Keratinocyte (primary cell): ENCODE results near the gene FNBP1. TPM values are rescaled to one million over a fixed set of nuclear protein-coding genes. Genes with fewer than 3 reads are reported as not detected.

ENCODE experiments used
- DNase-seq: peaks from one replicate; pipeline ENCODE4 v3.0.0-alpha.2; 2011; ENCODE audit warnings: low read depth, missing footprints, low spot score
- FAIRE-seq: peaks from 2 replicates; lab custom pipeline; 2011; peaks lifted over from hg19 to GRCh38; lab: Jason Lieb, UNC
- H2AFZ ChIP-seq: 2 replicates; pipeline ENCODE4 v1.6.0; 2012; ENCODE audit warnings: low read length, control low read depth, inconsistent platforms; ENCODE audit not compliant: control insufficient read depth
- H3K27ac ChIP-seq: 2 replicates; pipeline ENCODE4 v1.5.1; 2011; ENCODE audit warnings: low read length; ENCODE audit not compliant: control insufficient read depth, insufficient read depth
- H3K27me3 ChIP-seq: 3 replicates; pipeline ENCODE4 v1.6.0; 2011; ENCODE audit warnings: low read length; ENCODE audit not compliant: control insufficient read depth, insufficient read depth; ENCODE audit errors: extremely low read depth
- H3K36me3 ChIP-seq, 2 experiments: 2 replicates in 1 of 2; 3 replicates in 1 of 2; pipeline ENCODE4 v1.5.1; 2011; ENCODE audit warnings: low read length in 2 of 2, mild to moderate bottlenecking in 1 of 2; ENCODE audit not compliant: control insufficient read depth in 2 of 2, insufficient read depth in 2 of 2; ENCODE audit errors: extremely low read depth in 1 of 2
- H3K4me1 ChIP-seq: 3 replicates; pipeline ENCODE4 v1.5.1; 2011; ENCODE audit warnings: low read length; ENCODE audit not compliant: control insufficient read depth, insufficient read depth; ENCODE audit errors: extremely low read depth
- H3K4me2 ChIP-seq: 3 replicates; pipeline ENCODE4 v1.6.0; 2011; ENCODE audit warnings: low read depth, low read length; ENCODE audit not compliant: control insufficient read depth, insufficient read depth; ENCODE audit errors: extremely low read depth
- H3K4me3 ChIP-seq, 3 experiments: fragments of 200-600 bp in 1 of 3; sonication (generic) in 1 of 3; 2 replicates in 2 of 3; 3 replicates in 1 of 3; pipeline ENCODE4 v1.5.1; 2011 to 2016; ENCODE audit warnings: low read length in 3 of 3, mild to moderate bottlenecking in 3 of 3, control low read depth in 2 of 3, inconsistent platforms in 1 of 3, low read depth in 1 of 3, mixed read lengths in 1 of 3, mixed run types in 1 of 3, moderate library complexity in 1 of 3; ENCODE audit not compliant: control insufficient read depth in 2 of 3, insufficient read depth in 2 of 3; ENCODE audit errors: extremely low read depth in 1 of 3
- H3K79me2 ChIP-seq: 2 replicates; pipeline ENCODE4 v1.6.0; 2012; ENCODE audit warnings: low read length; ENCODE audit not compliant: control insufficient read depth, insufficient read depth
- H3K9ac ChIP-seq: 3 replicates; pipeline ENCODE4 v1.6.0; 2011; ENCODE audit warnings: low read length; ENCODE audit not compliant: control insufficient read depth, insufficient read depth; ENCODE audit errors: extremely low read depth
- H3K9me1 ChIP-seq: 3 replicates; pipeline ENCODE4 v1.6.0; 2011; ENCODE audit warnings: low read length; ENCODE audit not compliant: control insufficient read depth, insufficient read depth; ENCODE audit errors: extremely low read depth
- H3K9me3 ChIP-seq: 2 replicates; pipeline ENCODE4 v1.5.1; 2012; ENCODE audit warnings: low read depth, low read length; ENCODE audit not compliant: control insufficient read depth
- H4K20me1 ChIP-seq: 3 replicates; pipeline ENCODE4 v1.6.0; 2011; ENCODE audit warnings: low read length; ENCODE audit not compliant: control insufficient read depth, insufficient read depth; ENCODE audit errors: extremely low read depth
- EZH2 ChIP-seq: IDR thresholded peaks from one replicate; pipeline ENCODE4 v1.6.1; 2012; ENCODE audit warnings: inconsistent platforms, mild to moderate bottlenecking, low read length, moderate library complexity
- dilution Hi-C: fragments of 300-500 bp; cut with MboI; formaldehyde crosslinking; loops from one replicate; pipeline ENCODE4 v1.7.0; 2020; ENCODE audit warnings: low sequenced_read_pairs; ENCODE audit not compliant: extremely low pct_ligation_motif_present
- polyA plus RNA-seq, 5 experiments: library from polyadenylated mRNA; depleted of rRNA in 3 of 5; stranded (reverse) in 3 of 5; stranded (forward) in 1 of 5; unstranded in 1 of 5; fragments of >200 nt; gene quantifications; 1 replicate in 1 of 5; 2 replicates in 3 of 5; 3 replicates in 1 of 5; pipeline versions ENCODE4 v1.2.1 to v1.2.3, GENCODE V29; 2011 to 2012; ENCODE audit warnings: missing spikeins in 2 of 5, low read depth in 1 of 5, low replicate concordance in 1 of 5
- TF ChIP-seq, protein P1 (sequence below), 3 experiments: IDR thresholded peaks in 1 of 3; conservative IDR thresholded peaks in 1 of 3; optimal IDR thresholded peaks in 1 of 3; 2 replicates in 2 of 3; 3 replicates in 1 of 3; pipeline versions ENCODE3 to v1.5.1; 2011; ENCODE audit warnings: low read length in 3 of 3, mild to moderate bottlenecking in 3 of 3, moderate library complexity in 2 of 3, control low read depth in 1 of 3, inconsistent platforms in 1 of 3; ENCODE audit not compliant: insufficient read depth in 2 of 3; ENCODE audit errors: extremely low read depth in 1 of 3

Gene FNBP1
- polyA plus RNA-seq, 1 donor (not counting 4 experiments of a cell fraction or from before 2014, with no cell fraction given), result 9.6 TPM

DNA sequence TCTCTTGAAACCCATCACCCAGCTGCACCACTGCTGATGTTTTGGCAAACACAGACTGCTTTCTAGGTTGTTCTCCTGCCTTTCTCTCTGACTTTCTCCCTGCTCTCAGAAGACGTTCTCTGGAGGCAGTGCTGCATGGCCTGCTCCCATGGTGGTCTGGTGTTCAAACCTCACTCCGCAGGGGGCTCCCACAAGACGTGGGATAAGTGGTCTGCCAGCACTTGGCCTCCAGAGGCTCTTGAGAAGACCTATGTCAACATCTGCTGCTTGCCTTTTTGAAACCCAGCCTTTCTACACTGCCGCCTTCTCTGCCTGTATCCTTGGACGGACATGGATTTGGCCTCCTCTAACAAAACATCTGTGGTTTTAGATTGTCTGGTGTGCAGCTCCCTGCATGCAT is 191.2 kb downstream of the FNBP1 start:
- Histone ChIP-seq H3K9me1 (no peaks in the 10 kb centered on the region), H3K27ac (no peak overlapping the region), H3K9me3 (no peaks in the 10 kb centered on the region), H3K4me2 (no peak overlapping the region), H4K20me1 (no peaks in the 10 kb centered on the region), H3K79me2 (no peaks in the 10 kb centered on the region), H3K27me3 (no peaks in the 10 kb centered on the region), H3K36me3 (peaks cover 13 to 19% of the 10 kb centered on the region in 2 experiments), H3K4me1 (no peaks in the 10 kb centered on the region), H3K9ac (no peak overlapping the region), H2AFZ (no peak overlapping the region), H3K4me3 (no peak overlapping the region)
- FAIRE-seq (no peak), DNase-seq (no peak)
- dilution Hi-C loops, result no loop called here
- no peak for TF ChIP-seq EZH2
- TF ChIP-seq, protein P1, sequence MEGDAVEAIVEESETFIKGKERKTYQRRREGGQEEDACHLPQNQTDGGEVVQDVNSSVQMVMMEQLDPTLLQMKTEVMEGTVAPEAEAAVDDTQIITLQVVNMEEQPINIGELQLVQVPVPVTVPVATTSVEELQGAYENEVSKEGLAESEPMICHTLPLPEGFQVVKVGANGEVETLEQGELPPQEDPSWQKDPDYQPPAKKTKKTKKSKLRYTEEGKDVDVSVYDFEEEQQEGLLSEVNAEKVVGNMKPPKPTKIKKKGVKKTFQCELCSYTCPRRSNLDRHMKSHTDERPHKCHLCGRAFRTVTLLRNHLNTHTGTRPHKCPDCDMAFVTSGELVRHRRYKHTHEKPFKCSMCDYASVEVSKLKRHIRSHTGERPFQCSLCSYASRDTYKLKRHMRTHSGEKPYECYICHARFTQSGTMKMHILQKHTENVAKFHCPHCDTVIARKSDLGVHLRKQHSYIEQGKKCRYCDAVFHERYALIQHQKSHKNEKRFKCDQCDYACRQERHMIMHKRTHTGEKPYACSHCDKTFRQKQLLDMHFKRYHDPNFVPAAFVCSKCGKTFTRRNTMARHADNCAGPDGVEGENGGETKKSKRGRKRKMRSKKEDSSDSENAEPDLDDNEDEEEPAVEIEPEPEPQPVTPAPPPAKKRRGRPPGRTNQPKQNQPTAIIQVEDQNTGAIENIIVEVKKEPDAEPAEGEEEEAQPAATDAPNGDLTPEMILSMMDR (optimal IDR thresholded peaks at IDR 0.05 in 1 of 3, IDR thresholded peaks at IDR 0.05 in 1 of 3, conservative IDR thresholded peaks at IDR 0.05 in 1 of 3; ENCODE audit: extremely low read depth in 1 of 3, insufficient read depth in 2 of 3, low read length in 3 of 3), result no peak

DNA sequence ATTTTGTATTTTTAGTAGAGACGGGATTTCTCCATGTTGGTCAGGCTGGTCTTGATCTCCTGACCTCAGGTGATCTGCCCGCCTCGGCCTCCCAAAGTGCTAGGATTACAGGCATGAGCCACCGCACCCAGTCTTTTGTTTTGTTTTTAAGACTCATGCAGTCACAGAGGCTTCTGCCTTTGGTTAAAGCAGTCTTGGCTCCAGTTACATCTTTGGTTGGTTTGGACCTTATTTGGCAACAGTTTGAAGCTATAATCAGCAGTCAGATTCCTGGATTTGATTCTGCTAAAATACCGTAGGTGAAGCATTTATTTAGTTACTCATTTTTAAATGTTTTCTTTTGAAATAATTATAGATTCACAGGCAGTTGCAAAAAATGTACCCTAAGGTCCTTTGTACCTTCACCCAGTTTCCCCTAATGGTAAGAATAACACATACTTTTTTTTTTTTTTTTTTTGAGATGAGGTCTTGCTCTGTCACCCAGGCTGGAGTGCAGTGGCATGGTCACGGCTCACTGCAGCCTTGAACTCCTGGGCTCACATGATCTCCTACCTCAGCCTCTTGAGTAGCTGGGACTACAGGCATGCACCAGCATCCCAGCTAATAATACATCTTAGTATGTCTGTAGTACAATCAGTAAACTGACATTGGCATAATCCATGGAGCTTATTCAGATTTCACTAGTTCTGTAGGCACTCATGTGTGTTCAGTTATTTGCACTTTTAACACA is 192.0 kb downstream of the FNBP1 start:
- Histone ChIP-seq H3K9me3 (no peaks in the 10 kb centered on the region), H3K9ac (no peak overlapping the region), H3K27ac (no peak overlapping the region), H3K9me1 (no peaks in the 10 kb centered on the region), H4K20me1 (no peaks in the 10 kb centered on the region), H3K27me3 (no peaks in the 10 kb centered on the region), H3K36me3 (peaks cover 8 to 17% of the 10 kb centered on the region in 2 experiments), H3K79me2 (no peaks in the 10 kb centered on the region), H3K4me1 (no peaks in the 10 kb centered on the region), H3K4me3 (no peak overlapping the region), H2AFZ (no peak overlapping the region), H3K4me2 (no peak overlapping the region)
- TF ChIP-seq, protein P1 (optimal IDR thresholded peaks at IDR 0.05 in 1 of 3, IDR thresholded peaks at IDR 0.05 in 1 of 3, conservative IDR thresholded peaks at IDR 0.05 in 1 of 3; ENCODE audit: extremely low read depth in 1 of 3, insufficient read depth in 2 of 3, low read length in 3 of 3), result no peak
- no peak for TF ChIP-seq EZH2
- no peak for DNase-seq
- dilution Hi-C loops, result no loop called here
- FAIRE-seq, result no peak
